NCI-H2227 treated with DMSO at 0.1 percent for 48 hours (cell line): ENCODE measurements around the gene LHFPL3.
A peak's percentile ranks its signal among the peaks of the same experiment; 100 is the strongest.

Experiments
- DNase-seq: peaks from one replicate; lab custom pipeline; 2025; lab: John Stamatoyannopoulos, UW

Gene LHFPL3

GRCh38 chr7:104846731-104847130, 518.3 kb downstream of the LHFPL3 start:
- no peak for DNase-seq

- peak; percentile 48 for DNase-seq
These were observed 520.0 kb downstream of the LHFPL3 start for GRCh38 chr7:104848138-104848990.

DNA sequence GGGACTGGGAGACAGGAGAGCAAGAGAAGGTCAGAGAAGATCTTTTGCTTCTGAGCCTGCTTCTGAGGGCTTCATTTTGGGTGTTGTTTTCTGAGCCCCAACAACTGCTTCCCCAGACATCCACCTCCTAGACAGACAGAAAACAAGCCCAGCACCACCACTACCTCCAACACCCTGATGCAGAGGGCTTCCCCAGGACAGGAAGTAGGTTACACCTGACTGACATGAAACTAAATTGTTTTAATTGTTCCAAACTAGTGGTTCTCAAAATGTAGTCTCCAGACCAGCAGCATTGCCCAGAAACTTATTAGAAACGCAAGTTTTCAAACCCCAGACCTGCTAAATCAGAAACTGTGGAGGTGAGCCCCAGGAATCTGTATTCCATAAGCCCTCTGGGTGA, 522.0 kb downstream of the LHFPL3 start:
- no peak for DNase-seq

- DNase-seq, result no peak
These were observed 522.9 kb downstream of the LHFPL3 start for GRCh38 chr7:104851268-104851667.

- no peak for DNase-seq
These were observed 524.0 kb downstream of the LHFPL3 start for GRCh38 chr7:104852386-104852785.

DNA sequence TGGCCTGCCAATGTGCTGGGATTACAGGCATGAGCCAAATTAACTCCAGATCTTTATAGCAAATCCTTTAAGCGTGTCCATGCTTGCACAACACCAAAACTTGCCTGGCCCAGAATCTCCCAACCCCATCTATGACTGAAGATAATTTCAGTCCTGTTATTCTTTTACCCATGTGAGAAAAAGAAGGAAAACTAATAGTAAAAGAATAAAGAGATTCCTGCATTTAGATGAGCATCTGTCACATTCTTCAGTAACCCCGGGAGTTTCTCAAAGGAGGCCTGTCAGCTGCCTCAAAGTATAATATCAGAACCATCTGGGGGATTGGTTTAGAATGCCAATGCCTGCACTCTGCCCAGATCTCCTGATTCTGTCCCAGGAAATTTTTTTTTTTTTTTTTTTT, 527.5 kb downstream of the LHFPL3 start:
- DNase-seq, result no peak

GRCh38 chr7:104857458-104858425, 529.3 kb downstream of the LHFPL3 start:
- DNase-seq, result no peak

- DNase-seq, result no peak
These were observed 531.5 kb downstream of the LHFPL3 start for GRCh38 chr7:104859754-104860426.

GRCh38 chr7:104861729-104862390, 533.5 kb downstream of the LHFPL3 start:
- DNase-seq, result no peak

- peak; percentile 24 for DNase-seq
These were observed 534.3 kb downstream of the LHFPL3 start for GRCh38 chr7:104862719-104863118.

- DNase-seq, result no peak
These were observed 545.0 kb downstream of the LHFPL3 start for GRCh38 chr7:104873401-104873800.

DNA sequence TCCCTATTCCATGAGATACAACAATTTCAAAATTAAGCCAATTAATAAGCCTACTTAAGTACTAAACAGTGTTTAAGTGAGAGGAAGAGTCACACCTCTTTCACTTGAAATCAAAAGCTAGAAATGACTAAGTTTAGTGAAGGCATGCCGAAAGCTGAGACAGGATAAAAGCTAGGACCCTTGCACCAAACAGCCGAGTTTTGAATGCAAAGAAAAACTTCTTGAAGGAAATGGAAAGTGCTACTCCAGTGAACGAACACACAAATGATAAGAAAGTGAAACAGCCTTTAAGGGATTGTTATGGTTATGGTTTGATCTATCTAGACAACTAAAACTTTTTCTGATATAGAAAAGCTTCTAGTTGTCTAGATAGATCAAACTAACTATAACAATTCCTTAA, 550.2 kb downstream of the LHFPL3 start:
- no peak for DNase-seq

GRCh38 chr7:104883248-104883717, 554.9 kb downstream of the LHFPL3 start:
- no peak for DNase-seq

GRCh38 chr7:104883718-104884452, 555.5 kb downstream of the LHFPL3 start:
- DNase-seq, result peak; percentile 82

DNA sequence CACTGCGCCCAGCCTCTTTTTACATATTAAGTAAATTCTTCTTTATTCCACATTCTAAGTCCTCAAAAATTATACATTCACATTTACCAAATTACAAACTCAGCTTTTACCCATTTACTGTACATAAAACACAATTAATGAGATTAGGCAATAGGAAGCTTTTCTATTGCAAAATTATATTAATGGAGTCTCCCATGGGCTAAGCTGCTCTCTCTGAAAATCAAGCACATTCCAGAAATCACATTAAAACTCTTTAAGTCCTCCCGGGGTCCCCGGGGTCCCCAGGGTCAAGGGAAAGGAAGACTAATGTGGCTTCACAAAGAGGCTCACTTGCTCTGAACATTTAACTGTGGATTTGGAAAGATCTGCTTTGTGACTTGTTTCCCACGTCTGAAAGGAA, 558.2 kb downstream of the LHFPL3 start:
- DNase-seq, result no peak

DNA sequence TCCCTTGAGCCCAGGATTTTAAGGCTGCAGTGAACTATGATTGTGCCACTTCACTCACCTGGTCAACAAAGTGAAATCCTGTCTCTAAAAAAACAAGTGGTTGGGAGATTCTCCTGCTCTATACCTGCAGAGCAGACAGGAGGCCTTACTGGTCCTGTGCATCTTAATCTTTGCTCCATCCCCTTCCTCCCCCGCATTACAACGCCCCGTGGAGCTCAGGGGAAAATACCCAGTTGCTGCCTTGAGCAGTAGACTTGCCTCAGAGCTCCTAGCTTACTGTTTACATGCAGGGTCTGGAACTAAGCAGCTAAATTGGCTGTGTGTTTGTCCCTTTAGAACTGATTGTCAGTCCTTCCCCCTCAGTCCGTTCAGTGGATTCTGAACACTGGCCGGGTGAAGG, 561.8 kb downstream of the LHFPL3 start:
- DNase-seq, result no peak

GRCh38 chr7:104891949-104892348, 563.5 kb downstream of the LHFPL3 start:
- DNase-seq, result no peak

DNA sequence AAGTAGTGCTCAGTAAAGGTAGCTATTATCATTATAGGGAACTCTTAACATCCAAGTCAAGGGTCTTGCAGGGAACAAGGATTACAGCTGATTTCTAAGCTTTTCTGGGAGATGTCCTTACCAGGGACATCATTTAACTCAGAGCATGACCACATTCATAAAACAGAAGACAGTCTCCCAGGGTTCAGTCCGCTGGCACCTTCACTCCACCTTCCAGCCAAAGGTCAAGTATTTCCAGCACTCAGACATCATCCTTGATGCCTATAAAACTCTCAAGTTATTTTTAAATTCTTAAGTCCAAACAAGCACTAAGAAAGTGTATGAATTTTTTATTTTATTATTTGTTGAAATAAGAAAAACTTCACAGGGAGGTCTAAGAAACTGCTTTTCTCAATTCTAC, 565.9 kb downstream of the LHFPL3 start:
- peak; percentile 45 for DNase-seq

GRCh38 chr7:104894726-104895521, 566.5 kb downstream of the LHFPL3 start:
- DNase-seq, result no peak
